Stomach (tissue), 4 donors: ENCODE data around the gene DNAH14.

ENCODE experiments used
- POLR2A ChIP-seq, 4 donors: fragments of 450-650 bp; IDR thresholded peaks; one replicate each; pipeline ENCODE4 v1.6.1; 2016; ENCODE audit warnings: antibody characterized with exemption in 4 of 4, control low read depth in 2 of 4, mild to moderate bottlenecking in 1 of 4, moderate library complexity in 1 of 4
- TF ChIP-seq, protein P1 (sequence below), 7 experiments: fragments of 450-650 bp in 4 of 7; fragments of 200-600 bp in 3 of 7; sonication (generic) in 3 of 7; IDR thresholded peaks; one replicate each; pipeline ENCODE4 v1.5.1; 2016 to 2019; ENCODE audit warnings: antibody characterized with exemption in 7 of 7, control low read depth in 2 of 7, mild to moderate bottlenecking in 1 of 7

DNA sequence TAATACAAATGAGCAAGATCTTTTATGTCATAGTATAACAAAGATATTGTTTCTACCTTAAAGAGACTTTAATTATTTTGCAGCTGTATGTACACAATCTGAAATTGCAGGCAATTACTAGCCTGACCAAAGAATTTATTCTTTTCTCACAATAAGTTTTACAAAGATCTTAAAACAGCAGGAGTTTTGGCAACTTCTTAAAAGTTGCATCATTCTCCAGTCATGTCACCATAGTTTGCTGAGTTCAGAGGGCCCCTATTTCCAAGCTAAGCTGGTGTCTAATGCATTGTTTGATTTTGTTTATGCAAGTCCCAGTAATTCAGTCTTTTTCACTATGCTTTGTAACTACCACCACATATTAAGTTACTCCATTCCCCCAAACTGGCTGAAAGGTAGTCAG is 114.8 kb downstream of the DNAH14 start:
- TF ChIP-seq, protein P1, sequence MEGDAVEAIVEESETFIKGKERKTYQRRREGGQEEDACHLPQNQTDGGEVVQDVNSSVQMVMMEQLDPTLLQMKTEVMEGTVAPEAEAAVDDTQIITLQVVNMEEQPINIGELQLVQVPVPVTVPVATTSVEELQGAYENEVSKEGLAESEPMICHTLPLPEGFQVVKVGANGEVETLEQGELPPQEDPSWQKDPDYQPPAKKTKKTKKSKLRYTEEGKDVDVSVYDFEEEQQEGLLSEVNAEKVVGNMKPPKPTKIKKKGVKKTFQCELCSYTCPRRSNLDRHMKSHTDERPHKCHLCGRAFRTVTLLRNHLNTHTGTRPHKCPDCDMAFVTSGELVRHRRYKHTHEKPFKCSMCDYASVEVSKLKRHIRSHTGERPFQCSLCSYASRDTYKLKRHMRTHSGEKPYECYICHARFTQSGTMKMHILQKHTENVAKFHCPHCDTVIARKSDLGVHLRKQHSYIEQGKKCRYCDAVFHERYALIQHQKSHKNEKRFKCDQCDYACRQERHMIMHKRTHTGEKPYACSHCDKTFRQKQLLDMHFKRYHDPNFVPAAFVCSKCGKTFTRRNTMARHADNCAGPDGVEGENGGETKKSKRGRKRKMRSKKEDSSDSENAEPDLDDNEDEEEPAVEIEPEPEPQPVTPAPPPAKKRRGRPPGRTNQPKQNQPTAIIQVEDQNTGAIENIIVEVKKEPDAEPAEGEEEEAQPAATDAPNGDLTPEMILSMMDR (IDR thresholded peaks at IDR 0.05), result no peak
- no peak for TF ChIP-seq POLR2A (IDR thresholded peaks at IDR 0.05)
